T-cell (primary cell): Measurements from ENCODE around the gene GPSM1. TPM values are rescaled to one million over a fixed set of nuclear protein-coding genes. Genes with fewer than 3 reads are reported as not detected.

Source experiments
- ATAC-seq, 4 experiments: fragments of 200-7000 bp in 3 of 4; fragments of 150-1000 bp in 1 of 4; cut with Tn5 transposase; replicated peaks in 1 of 4; 1 replicate in 3 of 4; 2 replicates in 1 of 4; pipeline ENCODE4 v1.10.0; 2021; ENCODE audit warnings: moderate library complexity in 3 of 4, mild to moderate bottlenecking in 2 of 4, moderate number of reproducible peaks in 1 of 4
- CTCF ChIA-PET, 2 donors: fragments of 300-600 bp; sonication (Branson Sonifier 250); formaldehyde crosslinking; loops; one replicate each; lab custom pipeline; 2022; ENCODE audit warnings: antibody characterized with exemption in 2 of 2; lab: Charles Lee
- POLR2A ChIA-PET, 2 donors: fragments of 300-600 bp; sonication (Branson Sonifier 250); formaldehyde crosslinking; loops; one replicate each; lab custom pipeline; 2022; ENCODE audit warnings: antibody characterized with exemption in 2 of 2; lab: Charles Lee
- DNase-seq, 35 experiments: peaks; one replicate each; pipeline versions ENCODE4 v3.0.0 to v3.0.0-alpha.2; 2013 to 2023
- H3K27ac ChIP-seq: one replicate; pipeline ENCODE4 v1.5.1; 2013; ENCODE audit warnings: low read length
- H3K27me3 ChIP-seq, 2 experiments: replicated peaks in 1 of 2; 1 replicate in 1 of 2; 2 replicates in 1 of 2; pipeline versions ENCODE4 v1.6.1 to v1.7.0; 2013; ENCODE audit warnings: low read length in 1 of 2, mixed read lengths in 1 of 2; ENCODE audit not compliant: control insufficient read depth in 2 of 2, insufficient read depth in 2 of 2; ENCODE audit errors: extremely low read depth in 1 of 2
- H3K36me3 ChIP-seq, 2 donors: 1 replicate in 1 of 2; 2 replicates in 1 of 2; pipeline versions ENCODE4 v1.6.1 to v1.7.0; 2013; ENCODE audit warnings: low read length in 1 of 2; ENCODE audit not compliant: control insufficient read depth in 2 of 2, insufficient read depth in 1 of 2; ENCODE audit errors: extremely low read depth in 1 of 2
- H3K4me1 ChIP-seq, 2 experiments: 1 replicate in 1 of 2; 2 replicates in 1 of 2; pipeline versions ENCODE4 v1.6.1 to v1.7.0; 2013; ENCODE audit warnings: low read length in 2 of 2, mixed read lengths in 1 of 2; ENCODE audit not compliant: insufficient read depth in 2 of 2, control insufficient read depth in 1 of 2; ENCODE audit errors: extremely low read depth in 1 of 2
- H3K4me3 ChIP-seq, 2 donors: 1 replicate in 1 of 2; 2 replicates in 1 of 2; pipeline versions ENCODE4 v1.5.1 to v1.7.0; 2013; ENCODE audit warnings: mild to moderate bottlenecking in 2 of 2, low read length in 1 of 2, moderate library complexity in 1 of 2; ENCODE audit not compliant: control insufficient read depth in 1 of 2; ENCODE audit errors: extremely low read depth in 1 of 2
- H3K9me3 ChIP-seq: 2 replicates; pipeline ENCODE4 v1.7.0; 2013
- H3K27ac Mint-ChIP-seq, 2 donors: one replicate each; pipeline ENCODE4 v1.8.0; 2020 to 2021; ENCODE audit warnings: mild to moderate bottlenecking in 2 of 2, mixed read lengths in 2 of 2
- H3K27me3 Mint-ChIP-seq, 2 donors: one replicate each; pipeline ENCODE4 v1.8.0; 2021 to 2022; ENCODE audit warnings: mixed read lengths in 2 of 2
- H3K36me3 Mint-ChIP-seq: one replicate; pipeline ENCODE4 v1.8.0; 2021; ENCODE audit warnings: mixed read lengths
- H3K4me1 Mint-ChIP-seq, 3 donors: one replicate each; pipeline ENCODE4 v1.8.0; 2020 to 2022; ENCODE audit warnings: mixed read lengths in 3 of 3, mild to moderate bottlenecking in 1 of 3
- H3K4me3 Mint-ChIP-seq, 3 donors: one replicate each; pipeline ENCODE4 v1.8.0; 2020 to 2022; ENCODE audit warnings: mild to moderate bottlenecking in 3 of 3, mixed read lengths in 3 of 3, moderate library complexity in 3 of 3
- H3K9me3 Mint-ChIP-seq, 3 donors: one replicate each; pipeline ENCODE4 v1.8.0; 2020 to 2022; ENCODE audit warnings: mixed read lengths in 3 of 3
- WGBS: methylation state at CpG from one replicate; pipeline ENCODE4 v1.1.5; 2013; ENCODE audit warnings: missing lambda C conversion rate; ENCODE audit not compliant: insufficient coverage; 5-methylcytosine and 5-hydroxymethylcytosine counted together
- total RNA-seq, 35 experiments: library from RNA in 6 of 35; stranded (reverse) in 6 of 35; fragments of 120-200 nt in 1 of 35; gene quantifications; one replicate each; pipeline versions ENCODE4 v1.2.1 to v1.2.4 and lab custom pipeline; 2013 to 2026

The GPSM1 gene
- total RNA-seq, 5 donors from 2014 or later (not counting 1 experiment from before 2014, with no cell fraction given): 8.6 to 11.5 (median 9.7) TPM

DNA sequence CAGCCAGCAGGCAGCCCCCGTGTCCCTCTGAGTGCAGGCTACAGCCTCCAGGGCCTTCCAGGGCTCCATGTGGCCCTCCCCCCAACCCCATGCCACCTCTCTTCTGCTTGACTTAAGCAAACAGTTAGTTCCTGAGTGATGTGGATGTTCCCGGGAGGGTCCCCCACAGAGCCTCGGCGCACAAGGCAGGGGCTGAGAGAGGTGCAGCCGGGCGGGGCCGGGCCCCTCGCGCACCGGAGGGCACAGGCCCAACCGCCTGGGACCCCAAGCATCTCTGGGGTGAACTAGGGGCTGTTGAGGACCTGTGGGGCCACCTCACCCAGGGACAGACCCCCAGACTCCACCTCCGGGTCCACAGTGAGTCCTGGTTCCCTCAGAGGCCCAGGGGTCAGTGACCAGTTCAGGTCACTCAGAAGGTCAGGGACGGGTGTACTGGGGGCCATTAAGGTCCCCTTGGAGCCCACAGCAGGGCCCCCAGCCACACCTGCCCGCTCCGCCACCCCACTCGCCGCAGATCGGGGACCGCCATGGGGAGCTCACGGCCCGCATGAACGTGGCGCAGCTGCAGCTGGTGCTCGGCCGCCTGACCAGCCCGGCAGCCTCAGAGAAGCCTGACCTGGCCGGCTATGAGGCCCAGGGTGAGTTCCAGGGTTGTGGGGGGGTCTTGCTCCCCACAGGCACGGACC is 13.2 kb downstream of the GPSM1 start:
- WGBS: 95% methylated on average over 19 of the region's 28 CpGs

DNA sequence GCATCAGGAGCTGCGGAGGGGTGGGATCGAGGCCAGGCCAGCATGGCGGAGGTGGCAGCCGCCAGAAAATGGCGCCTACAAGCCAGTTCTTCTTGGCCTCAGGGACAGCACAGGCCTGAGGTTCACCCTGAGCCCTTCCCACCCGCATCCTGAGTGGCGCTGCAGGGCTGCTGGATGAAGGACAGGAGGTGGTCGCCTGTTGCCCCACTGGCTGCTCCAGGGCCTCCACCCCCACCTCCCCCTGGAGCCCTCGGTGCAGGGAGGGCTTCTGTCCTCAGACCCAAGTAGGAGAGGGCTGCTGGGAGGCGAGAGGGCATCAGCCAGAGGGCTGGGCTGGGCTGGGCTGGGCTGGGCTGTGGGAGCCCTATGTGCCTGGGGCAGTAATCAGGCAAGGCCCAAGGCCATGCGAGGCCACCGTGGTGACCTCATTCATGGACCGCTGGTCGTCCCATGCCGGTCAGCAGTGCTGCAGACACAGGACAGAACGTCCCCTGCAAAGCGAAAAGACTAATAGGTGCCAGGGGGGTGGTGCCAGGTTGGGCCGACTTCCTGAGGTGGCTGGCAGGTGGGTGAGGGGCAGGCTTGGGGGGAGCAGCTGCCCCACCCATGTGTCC is 13.8 kb downstream of the GPSM1 start:
- Mint-ChIP-seq H3K9me3 (no peaks in the 10 kb centered on the region), H3K4me1 (peaks cover 0 to 2% (median 0%) of the 10 kb centered on the region in 3 donors), H3K36me3 (no peaks in the 10 kb centered on the region), H3K27ac (no peak overlapping the region), H3K27me3 (no peaks in the 10 kb centered on the region), H3K4me3 (no peak overlapping the region)
- WGBS: 89% methylated on average over 10 of the region's 18 CpGs
- Histone ChIP-seq H3K27me3 (no peaks in the 10 kb centered on the region), H3K4me3 (no peak overlapping the region), H3K9me3 (no peaks in the 10 kb centered on the region), H3K4me1 (peaks cover 0 to 7% of the 10 kb centered on the region in 2 experiments), H3K27ac (no peak overlapping the region), H3K36me3 (no peaks in the 10 kb centered on the region)
- ChIA-PET POLR2A (no interaction called here), CTCF (no interaction called here)
- DNase-seq (no peak), ATAC-seq (no peak)

More for the DNA sequence above, 13.2 kb downstream of the GPSM1 start:
- Mint-ChIP-seq H3K4me1 (peaks cover 0 to 2% (median 0%) of the 10 kb centered on the region in 3 donors), H3K9me3 (no peaks in the 10 kb centered on the region), H3K36me3 (no peaks in the 10 kb centered on the region), H3K27me3 (no peaks in the 10 kb centered on the region), H3K27ac (no peak overlapping the region), H3K4me3 (no peak overlapping the region)
- no peak for DNase-seq
- Histone ChIP-seq H3K27me3 (no peaks in the 10 kb centered on the region), H3K4me3 (no peak overlapping the region), H3K27ac (no peak overlapping the region), H3K9me3 (no peaks in the 10 kb centered on the region), H3K36me3 (no peaks in the 10 kb centered on the region), H3K4me1 (peaks cover 0 to 7% of the 10 kb centered on the region in 2 experiments)
- POLR2A ChIA-PET: no interaction called here
- CTCF ChIA-PET: no interaction called here
- ATAC-seq: no peak

DNA sequence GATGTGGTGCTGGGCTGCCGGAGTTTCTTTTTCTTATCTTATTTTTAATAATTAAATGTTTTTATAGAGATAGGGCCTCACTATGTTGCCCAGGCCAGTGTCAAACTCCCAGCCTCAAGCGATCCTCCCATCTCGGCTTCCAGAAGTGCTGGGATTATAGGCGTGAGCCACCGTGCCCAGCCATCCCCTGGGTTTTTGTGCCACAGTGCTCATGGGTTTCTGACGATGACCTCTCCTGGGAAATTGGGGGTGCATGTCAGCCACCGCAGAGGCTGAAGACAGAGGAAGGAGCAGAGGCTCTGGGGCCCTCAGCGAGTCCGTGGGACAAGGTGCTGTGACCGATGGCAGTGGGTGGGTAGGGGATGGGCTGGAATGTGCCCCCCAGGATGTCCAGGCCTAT is 14.4 kb downstream of the GPSM1 start:
- 88% methylated on average over 8 of the region's 10 CpGs for WGBS
- no peak for ATAC-seq
- no peaks in the 10 kb centered on the region for H3K36me3 Mint-ChIP-seq
- Histone ChIP-seq H3K4me1 (peaks cover 0 to 7% of the 10 kb centered on the region in 2 experiments), H3K4me3 (no peak overlapping the region), H3K27ac (no peak overlapping the region), H3K36me3 (no peaks in the 10 kb centered on the region), H3K9me3 (no peaks in the 10 kb centered on the region), H3K27me3 (no peaks in the 10 kb centered on the region)
- peaks cover 0 to 2% (median 0%) of the 10 kb centered on the region in 3 donors for H3K4me1 Mint-ChIP-seq
- POLR2A ChIA-PET: no interaction called here
- no peak for DNase-seq
- no peaks in the 10 kb centered on the region for H3K9me3 Mint-ChIP-seq
- H3K27ac Mint-ChIP-seq: no peak overlapping the region
- CTCF ChIA-PET: no interaction called here
- H3K4me3 Mint-ChIP-seq: no peak overlapping the region
- H3K27me3 Mint-ChIP-seq: no peaks in the 10 kb centered on the region

DNA sequence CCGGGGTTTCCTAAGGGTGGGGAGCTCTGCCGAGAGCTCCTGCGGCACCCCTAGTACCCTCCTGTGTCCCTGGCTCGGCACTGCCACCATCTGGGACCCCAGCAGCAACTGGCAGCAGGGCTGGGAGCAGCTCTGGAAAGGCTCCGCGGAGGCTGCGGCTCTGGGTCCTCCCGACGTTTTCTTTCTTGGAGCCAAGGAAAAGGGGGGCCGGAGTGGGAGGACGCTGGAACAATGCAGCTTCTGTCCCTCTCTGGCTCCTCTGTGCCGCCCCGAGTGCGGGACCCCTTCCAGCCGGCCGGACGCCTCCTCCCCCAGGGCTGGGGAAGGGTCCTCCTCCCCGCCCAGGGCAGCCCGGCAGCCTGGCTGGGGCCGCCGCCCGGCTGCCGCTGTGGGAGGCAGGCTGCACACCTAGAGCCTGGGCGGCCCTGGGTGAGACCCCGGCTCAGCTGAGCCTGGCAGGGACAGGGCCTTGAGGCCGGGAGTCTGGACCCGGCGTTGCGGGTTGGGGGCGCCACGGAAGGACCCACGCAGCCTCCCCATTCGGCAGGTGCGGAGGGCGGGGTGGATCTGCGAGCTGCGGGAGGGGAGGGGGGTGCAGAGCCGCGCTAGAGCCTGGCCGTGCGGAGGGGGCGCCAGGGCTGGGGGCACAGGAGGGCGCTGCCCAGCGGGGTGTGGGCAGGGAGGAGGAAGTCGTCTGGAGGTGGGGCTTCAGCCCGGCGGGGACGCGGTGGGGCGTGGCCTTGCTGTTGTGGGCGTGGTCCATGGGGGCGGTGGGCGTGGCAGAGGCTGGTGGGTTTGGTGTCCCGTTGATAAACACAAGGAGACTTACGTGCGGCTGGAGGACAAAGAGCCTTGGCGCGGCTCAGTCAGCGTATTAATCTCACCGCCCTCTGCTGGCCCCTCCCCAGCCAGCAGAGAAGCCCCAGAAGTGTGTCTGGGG is 15.1 kb downstream of the GPSM1 start:
- CTCF ChIA-PET: no interaction called here
- POLR2A ChIA-PET: no interaction called here
- Mint-ChIP-seq H3K36me3 (no peaks in the 10 kb centered on the region), H3K27me3 (no peaks in the 10 kb centered on the region), H3K27ac (no peak overlapping the region), H3K4me1 (peaks cover 0 to 2% (median 0%) of the 10 kb centered on the region in 3 donors), H3K9me3 (no peaks in the 10 kb centered on the region), H3K4me3 (no peak overlapping the region)
- Histone ChIP-seq H3K36me3 (no peaks in the 10 kb centered on the region), H3K4me1 (peaks cover 0 to 7% of the 10 kb centered on the region in 2 experiments), H3K4me3 (no peak overlapping the region), H3K9me3 (no peaks in the 10 kb centered on the region), H3K27me3 (no peaks in the 10 kb centered on the region), H3K27ac (no peak overlapping the region)
- DNase-seq (peak in 33 of 35 experiments; percentile 19 to 59 (median 46)), ATAC-seq (peak in 3 of 4 experiments; percentile 65 to 79 (median 65))
- 53% methylated on average over 44 of the region's 60 CpGs for WGBS

GRCh38 chr9:136343121-136343883 is 16.0 kb downstream of the GPSM1 start:
- Histone ChIP-seq H3K36me3 (no peaks in the 10 kb centered on the region), H3K9me3 (no peaks in the 10 kb centered on the region), H3K27ac (no peak overlapping the region), H3K27me3 (no peaks in the 10 kb centered on the region), H3K4me1 (peaks cover 0 to 7% of the 10 kb centered on the region in 2 experiments), H3K4me3 (no peak overlapping the region)
- DNase-seq (no peak), ATAC-seq (no peak)
- POLR2A ChIA-PET: no interaction called here
- no peaks in the 10 kb centered on the region for H3K36me3 Mint-ChIP-seq
- no peak overlapping the region for H3K4me3 Mint-ChIP-seq
- WGBS: 90% methylated on average over 22 of the region's 23 CpGs
- H3K27ac Mint-ChIP-seq: no peak overlapping the region
- CTCF ChIA-PET: no interaction called here
- no peaks in the 10 kb centered on the region for H3K27me3 Mint-ChIP-seq
- no peaks in the 10 kb centered on the region for H3K9me3 Mint-ChIP-seq
- peaks cover 0 to 2% (median 0%) of the 10 kb centered on the region in 3 donors for H3K4me1 Mint-ChIP-seq

- CTCF ChIA-PET: no interaction called here
- peaks cover 0 to 7% of the 10 kb centered on the region in 2 experiments for H3K4me1 ChIP-seq
- no peak overlapping the region for H3K27ac Mint-ChIP-seq
- DNase-seq (no peak), ATAC-seq (no peak)
- peaks cover 0 to 2% (median 0%) of the 10 kb centered on the region in 3 donors for H3K4me1 Mint-ChIP-seq
- no peaks in the 10 kb centered on the region for H3K27me3 Mint-ChIP-seq
- no peaks in the 10 kb centered on the region for H3K36me3 Mint-ChIP-seq
- H3K27me3 ChIP-seq: no peaks in the 10 kb centered on the region
- no peak overlapping the region for H3K4me3 Mint-ChIP-seq
- POLR2A ChIA-PET: no interaction called here
- no peaks in the 10 kb centered on the region for H3K36me3 ChIP-seq
- H3K9me3 Mint-ChIP-seq: no peaks in the 10 kb centered on the region
- 92% methylated on average over 13 of the region's 24 CpGs for WGBS
- H3K9me3 ChIP-seq: no peaks in the 10 kb centered on the region
- no peak overlapping the region for H3K27ac ChIP-seq
- no peak overlapping the region for H3K4me3 ChIP-seq
Measured at GRCh38 chr9:136343884-136344269, 16.5 kb downstream of the GPSM1 start.
